Transverse colon (tissue), 4 donors: Measurements from ENCODE around the gene JUND. TPM values are rescaled to one million over a fixed set of nuclear protein-coding genes. Genes with fewer than 3 reads are reported as not detected.
A peak's percentile ranks its signal among the peaks of the same experiment; 100 is the strongest.

Experiments used
- DNase-seq: peaks from one replicate; pipeline ENCODE4 v3.0.0-alpha.2; 2019
- H3K27ac ChIP-seq, 4 donors: fragments of 200-600 bp; sonication (generic); 2 replicates each; pipeline ENCODE4 v1.5.1; 2016 to 2018; ENCODE audit warnings: inconsistent platforms in 4 of 4
- H3K27me3 ChIP-seq: fragments of 200-600 bp; sonication (generic); 2 replicates; pipeline ENCODE4 v1.5.1; 2017; ENCODE audit warnings: inconsistent platforms
- H3K36me3 ChIP-seq, 4 donors: fragments of 200-600 bp; sonication (generic); 2 replicates each; pipeline ENCODE4 v1.5.1; 2017 to 2019; ENCODE audit warnings: inconsistent platforms in 4 of 4
- H3K4me1 ChIP-seq, 4 donors: fragments of 200-600 bp; sonication (generic); 2 replicates each; pipeline ENCODE4 v1.5.1; 2017 to 2020; ENCODE audit warnings: inconsistent platforms in 4 of 4
- H3K4me3 ChIP-seq, 4 donors: fragments of 200-600 bp; sonication (generic); 1 replicate in 1 of 4; 2 replicates in 3 of 4; pipeline versions ENCODE4 v1.5.1 to v1.6.1; 2017 to 2019; ENCODE audit warnings: inconsistent platforms in 4 of 4
- H3K9me3 ChIP-seq, 2 donors: fragments of 200-600 bp; sonication (generic); 2 replicates each; pipeline ENCODE4 v1.5.1; 2017 to 2019; ENCODE audit warnings: inconsistent platforms in 2 of 2
- CTCF ChIP-seq, 5 experiments: fragments of 200-600 bp in 3 of 5; fragments of 450-650 bp in 2 of 5; sonication (generic) in 3 of 5; IDR thresholded peaks; 1 replicate in 2 of 5; 2 replicates in 3 of 5; pipeline ENCODE4 v1.5.1; 2016 to 2017; ENCODE audit warnings: antibody characterized with exemption in 5 of 5, inconsistent platforms in 3 of 5, mild to moderate bottlenecking in 2 of 5, moderate library complexity in 1 of 5
- EP300 ChIP-seq: sonication (generic); formaldehyde crosslinking; IDR thresholded peaks from one replicate; pipeline ENCODE4 v1.6.1; 2017; ENCODE audit warnings: antibody characterized with exemption, low read depth
- POLR2A ChIP-seq: fragments of 450-650 bp; IDR thresholded peaks from one replicate; pipeline ENCODE4 v1.6.1; 2016; ENCODE audit warnings: antibody characterized with exemption, mild to moderate bottlenecking, moderate library complexity
- POLR2AphosphoS5 ChIP-seq, 3 donors: sonication (generic); formaldehyde crosslinking; IDR thresholded peaks; one replicate each; pipeline ENCODE4 v1.6.1; 2016; ENCODE audit warnings: antibody characterized with exemption in 3 of 3
- WGBS, 2 donors: methylation state at CpG; one replicate each; pipeline ENCODE4 v1.1.5; 2018; ENCODE audit warnings: low coverage in 1 of 2; 5-methylcytosine and 5-hydroxymethylcytosine counted together
- in situ Hi-C, 4 donors: fragments of 200-750 bp; cut with MboI; loops; one replicate each; pipeline versions ENCODE4 v1.15.0 to v1.15.1; 2017; ENCODE audit warnings: low sequenced_read_pairs in 3 of 4, low pct_ligation_motif_present in 1 of 4, low pct_unique_long_range_greater_than_20kb in 1 of 4
- intact Hi-C: fragments of 100-400 bp; cut with DNase I; formaldehyde crosslinking; loops from one replicate; pipeline ENCODE4 v1.15.1; 2023; ENCODE audit warnings: low total_unique reads
- total RNA-seq, 4 donors: library from RNA; depleted of rRNA; stranded (reverse); fragments of >200 nt; gene quantifications; one replicate each; pipeline ENCODE4 v1.1.0, GENCODE V29; 2016

The JUND gene
- total RNA-seq, 4 donors from 2014 or later, result 714 to 2,423 (median 1,288) TPM

GRCh38 chr19:18239303-18239702, 42.1 kb downstream of the JUND start:
- in situ Hi-C loops, result no loop called here

GRCh38 chr19:18234194-18234593, 47.2 kb downstream of the JUND start:
- WGBS, 2 donors, result 49% methylated on average over 6 of the region's 6 CpGs; no CpG with 5 or more reads in 1 of the 2 donors
- TF ChIP-seq POLR2A, result no peak
- no peak for TF ChIP-seq POLR2AphosphoS5 (IDR thresholded peaks at IDR 0.05)
- no peak for TF ChIP-seq EP300
- TF ChIP-seq CTCF (IDR thresholded peaks at IDR 0.05), result no peak
- Histone ChIP-seq H3K27me3 (peaks cover 64% of the 10 kb centered on the region), H3K27ac (no peak overlapping the region), H3K36me3 (no peaks in the 10 kb centered on the region), H3K4me1 (peaks cover 0 to 3% (median 0%) of the 10 kb centered on the region in 4 donors), H3K4me3 (no peak overlapping the region), H3K9me3 (peaks cover 4 to 7% of the 10 kb centered on the region in 2 donors)
- intact Hi-C loops, result no loop called here
- no peak for DNase-seq
- in situ Hi-C loops, result no loop called here

More at GRCh38 chr19:18239303-18239702, 42.1 kb downstream of the JUND start:
- WGBS, 2 donors, result 41 to 56% methylated on average over 12 of the region's 12 CpGs
- TF ChIP-seq CTCF (IDR thresholded peaks at IDR 0.05) (no peak), EP300 (no peak), POLR2AphosphoS5 (IDR thresholded peaks at IDR 0.05) (no peak), POLR2A (no peak)
- no peak overlapping the region for H3K27ac ChIP-seq
- peaks cover 13% of the 10 kb centered on the region for H3K27me3 ChIP-seq
- no peak overlapping the region for H3K4me3 ChIP-seq
- no peaks in the 10 kb centered on the region for H3K36me3 ChIP-seq
- no peaks in the 10 kb centered on the region for H3K9me3 ChIP-seq
- H3K4me1 ChIP-seq, result peaks cover 0 to 3% (median 0%) of the 10 kb centered on the region in 4 donors
- no peak for DNase-seq
- intact Hi-C loops, result no loop called here

- Histone ChIP-seq H3K9me3 (peaks cover 4 to 7% of the 10 kb centered on the region in 2 donors), H3K36me3 (no peaks in the 10 kb centered on the region), H3K27me3 (peaks cover 69% of the 10 kb centered on the region), H3K27ac (no peak overlapping the region), H3K4me1 (peaks cover 0 to 3% (median 0%) of the 10 kb centered on the region in 4 donors), H3K4me3 (no peak overlapping the region)
- peak; percentile 38 for DNase-seq
- TF ChIP-seq POLR2AphosphoS5 (IDR thresholded peaks at IDR 0.05) (no peak), POLR2A (no peak), EP300 (no peak), CTCF (IDR thresholded peaks at IDR 0.05) (no peak)
- intact Hi-C loops (no loop called here), in situ Hi-C loops (no loop called here)
- 32% methylated on average over 37 of the region's 37 CpGs; no CpG with 5 or more reads in 1 of the 2 donors for WGBS, 2 donors
These were observed 48.1 kb downstream of the JUND start for GRCh38 chr19:18233224-18233825.

GRCh38 chr19:18232540-18233223, 48.7 kb downstream of the JUND start:
- no peak overlapping the region for H3K4me3 ChIP-seq
- no peaks in the 10 kb centered on the region for H3K36me3 ChIP-seq
- no peak overlapping the region for H3K27ac ChIP-seq
- peaks cover 0 to 3% (median 0%) of the 10 kb centered on the region in 4 donors for H3K4me1 ChIP-seq
- peaks cover 75% of the 10 kb centered on the region for H3K27me3 ChIP-seq
- in situ Hi-C loops (no loop called here), intact Hi-C loops (no loop called here)
- H3K9me3 ChIP-seq, result peaks cover 4 to 7% of the 10 kb centered on the region in 2 donors
- no peak for DNase-seq
- TF ChIP-seq POLR2A, result no peak
- WGBS, 2 donors, result 9 to 20% methylated on average over 1 to 46 of the region's 46 CpGs
